AG20443 (cell line): Measurements from ENCODE around the gene PAH.

Source experiments
- DNase-seq: peaks from one replicate; pipeline ENCODE4 v3.0.0; 2012; ENCODE audit warnings: low spot score, mixed read lengths

The PAH gene

DNA sequence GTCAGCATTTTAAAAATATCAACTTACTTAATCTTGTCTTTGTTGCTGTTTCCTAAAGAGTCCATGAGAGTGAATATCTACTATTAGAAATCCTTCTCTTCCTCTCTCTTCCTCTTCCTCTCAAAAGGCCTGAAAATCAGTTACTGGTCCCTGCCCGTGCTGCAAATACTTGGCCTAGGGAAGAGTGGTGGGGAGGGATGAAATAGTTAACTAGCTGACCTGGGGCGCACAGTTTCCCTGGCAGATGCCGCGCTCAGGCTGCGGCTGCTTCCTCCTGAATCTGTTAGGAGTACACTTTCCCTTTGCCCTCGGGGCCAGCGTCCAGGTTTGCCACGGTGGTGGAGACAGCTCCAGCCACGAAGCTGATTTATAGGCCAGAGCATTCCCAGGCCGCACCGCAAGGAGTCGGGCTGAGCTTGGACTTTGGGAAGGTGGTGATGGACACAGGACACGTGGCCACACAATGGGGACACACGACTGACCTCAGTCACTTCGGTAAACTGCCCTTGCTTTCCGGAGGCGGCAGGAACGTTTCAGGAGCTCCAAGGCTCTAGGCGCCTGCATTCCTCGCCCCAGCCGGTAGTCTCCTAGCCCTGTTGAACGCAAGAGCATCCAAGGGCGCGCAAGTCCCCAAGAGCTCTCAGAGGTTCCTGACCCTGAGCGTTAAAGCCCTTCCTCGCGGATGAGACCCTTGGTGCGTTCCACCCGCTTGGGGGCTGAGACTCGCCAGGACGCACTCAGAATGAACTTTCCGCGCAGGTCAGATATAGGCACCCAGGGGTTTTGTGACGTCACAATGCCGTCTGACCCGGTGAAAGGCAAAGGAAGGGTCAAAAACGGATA, 33.3 kb upstream of the PAH start:
- DNase-seq: no peak

DNA sequence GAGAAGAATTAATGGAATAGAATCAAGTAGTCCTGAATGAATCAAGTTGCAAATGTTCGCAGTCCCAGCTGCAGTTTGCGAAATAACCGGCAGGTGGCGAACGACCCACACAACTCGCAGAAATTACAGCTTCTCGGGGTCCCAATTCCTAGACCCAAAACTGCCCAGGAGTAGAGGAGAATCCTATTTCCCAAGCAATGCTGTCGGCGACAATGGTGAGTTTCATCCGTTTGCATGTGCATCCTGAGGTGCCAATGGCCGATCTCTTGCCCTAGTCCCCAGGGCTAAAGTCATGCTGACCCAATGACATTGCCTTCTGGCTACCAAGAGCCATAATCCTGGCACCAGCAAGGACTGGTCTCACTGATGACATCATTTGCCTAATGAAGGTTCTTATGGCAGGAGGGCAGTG, 31.9 kb upstream of the PAH start:
- peak; percentile 57 for DNase-seq

DNA sequence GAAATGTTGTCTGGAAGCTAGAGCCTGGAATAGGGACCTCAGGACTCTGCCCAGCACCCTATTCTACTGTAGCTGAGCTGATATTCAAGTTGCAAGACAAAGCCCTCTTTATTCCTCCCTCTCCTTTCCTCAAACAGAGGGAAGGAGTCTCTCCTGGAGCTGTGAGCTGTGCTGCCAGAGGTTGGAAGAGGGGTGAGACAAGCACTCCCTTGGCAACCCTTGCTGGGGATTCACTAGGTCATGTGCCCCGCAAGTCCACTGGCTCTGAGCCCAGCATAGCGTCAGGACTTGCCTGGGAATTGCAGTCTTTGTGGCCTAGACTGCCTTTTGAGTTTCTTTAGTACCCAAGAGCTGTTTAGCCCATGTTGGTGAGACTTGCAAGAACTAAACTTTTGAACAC, 29.0 kb upstream of the PAH start:
- DNase-seq: no peak

GRCh38 chr12:102939670-102940222, 22.7 kb upstream of the PAH start:
- no peak for DNase-seq

- DNase-seq: no peak
These were observed 22.0 kb upstream of the PAH start for GRCh38 chr12:102939059-102939458.

GRCh38 chr12:102933168-102933567, 16.1 kb upstream of the PAH start:
- no peak for DNase-seq

- DNase-seq: no peak
These were observed 10.2 kb upstream of the PAH start for GRCh38 chr12:102927220-102927619.

- DNase-seq: no peak
These were observed 4.2 kb upstream of the PAH start for GRCh38 chr12:102921240-102921639.

DNA sequence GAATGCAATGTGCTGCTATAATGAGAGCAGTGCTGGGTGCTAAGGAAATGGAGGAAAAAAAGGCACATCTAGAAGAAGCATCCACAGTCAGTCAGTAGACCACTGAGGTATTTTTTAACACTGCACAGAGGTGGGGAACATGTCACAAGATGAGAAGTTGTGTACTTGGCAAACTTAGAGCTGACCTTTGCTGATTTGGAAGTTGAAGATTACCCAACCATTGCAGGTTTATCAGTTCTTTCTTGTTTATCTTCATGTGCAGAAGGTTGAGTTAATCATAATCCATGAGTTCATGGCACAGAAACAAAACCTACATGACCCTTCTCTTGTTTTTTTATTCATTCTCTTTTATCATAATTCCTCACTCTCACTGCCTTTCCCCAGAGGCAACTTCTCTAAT, 3.2 kb upstream of the PAH start:
- DNase-seq: no peak

GRCh38 chr12:102918840-102919239, 1.8 kb upstream of the PAH start:
- DNase-seq: no peak

DNA sequence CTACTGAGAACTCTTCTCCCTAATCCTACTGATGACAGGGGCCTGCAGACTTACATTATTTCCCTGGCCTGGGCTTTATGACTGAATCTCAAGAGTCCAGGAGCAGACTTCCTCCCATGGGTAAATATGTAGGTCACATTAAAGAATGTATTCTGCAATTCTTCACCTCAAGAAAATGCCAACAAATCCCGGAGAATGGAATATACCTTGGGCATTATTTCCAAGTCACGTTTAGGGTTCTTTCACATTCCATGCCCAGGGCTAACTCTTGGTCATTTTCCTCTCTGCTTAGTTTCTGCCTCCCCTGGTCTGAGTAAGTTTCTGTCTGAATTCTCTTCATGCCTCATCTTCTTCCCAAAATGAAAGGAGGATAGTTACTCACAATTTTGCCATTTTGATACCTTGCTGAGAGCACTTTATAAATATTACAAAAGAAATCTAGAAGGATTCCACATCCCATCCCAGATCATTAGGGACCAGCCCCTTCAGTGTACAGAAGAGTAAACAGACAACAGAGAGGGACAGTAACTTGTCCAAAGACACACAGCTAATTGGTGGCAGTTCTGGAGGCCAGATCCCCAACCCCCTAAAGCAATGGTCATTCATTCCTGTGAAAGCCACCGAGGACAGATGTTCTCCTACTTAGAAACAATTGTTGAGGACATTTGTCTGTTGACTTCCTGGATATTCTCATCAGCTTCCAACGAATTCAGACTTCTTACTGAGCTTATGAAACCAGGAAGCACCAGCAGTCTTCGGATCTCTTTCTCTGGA, 605 bp downstream of the PAH start:
- DNase-seq: no peak

DNA sequence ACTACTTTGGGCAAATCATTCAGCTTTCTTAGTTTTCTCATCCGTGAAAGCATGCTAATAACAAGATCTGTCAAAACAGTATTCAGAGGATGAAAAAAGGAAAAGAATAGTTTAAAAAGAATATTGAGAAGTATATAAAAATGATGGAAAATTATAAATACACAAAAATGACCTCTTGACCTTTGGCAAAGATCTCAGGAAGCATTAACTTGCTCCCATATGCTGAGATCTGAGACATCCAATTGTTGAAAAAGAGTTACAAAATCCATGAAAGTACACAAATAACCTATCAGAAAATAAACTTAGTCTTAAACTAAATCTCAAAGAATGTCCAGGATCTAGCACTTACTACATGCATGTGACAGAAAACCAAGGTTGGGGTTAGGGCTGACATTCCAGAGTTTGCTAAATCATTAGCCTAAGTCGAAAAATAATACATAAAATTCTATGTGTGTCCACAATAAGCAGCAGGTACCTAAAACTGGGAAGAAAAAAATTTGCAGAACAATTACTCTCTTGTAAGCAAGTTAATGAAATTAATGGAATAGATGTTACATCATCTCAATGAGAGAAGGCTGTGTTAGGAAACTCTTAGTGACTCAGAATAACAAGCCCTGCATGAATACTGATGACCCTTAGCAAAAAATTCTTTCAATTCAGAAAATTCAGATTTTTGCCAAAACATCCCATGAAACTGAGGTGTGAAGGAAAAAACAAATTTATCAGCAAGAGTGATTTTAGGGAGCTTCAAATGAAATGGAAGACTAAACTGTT, 3.4 kb downstream of the PAH start:
- DNase-seq: no peak

DNA sequence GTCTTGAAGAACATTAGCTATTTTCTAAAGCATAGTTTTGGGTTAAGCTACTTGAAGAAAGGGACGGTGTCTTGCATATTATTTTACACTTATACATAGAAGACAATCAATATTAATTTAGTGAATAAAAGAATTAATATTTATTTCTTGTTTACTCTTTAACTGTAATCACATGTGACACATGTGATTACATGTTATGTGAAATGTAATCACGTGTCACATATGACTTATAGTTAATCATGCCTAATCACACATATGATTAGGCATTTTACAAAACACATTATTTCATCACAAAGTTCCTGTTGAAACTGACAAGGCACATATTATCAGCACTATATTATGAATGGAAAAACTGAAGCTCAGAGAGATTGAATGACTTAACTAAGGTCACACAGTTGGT, 4.8 kb downstream of the PAH start:
- no peak for DNase-seq

DNA sequence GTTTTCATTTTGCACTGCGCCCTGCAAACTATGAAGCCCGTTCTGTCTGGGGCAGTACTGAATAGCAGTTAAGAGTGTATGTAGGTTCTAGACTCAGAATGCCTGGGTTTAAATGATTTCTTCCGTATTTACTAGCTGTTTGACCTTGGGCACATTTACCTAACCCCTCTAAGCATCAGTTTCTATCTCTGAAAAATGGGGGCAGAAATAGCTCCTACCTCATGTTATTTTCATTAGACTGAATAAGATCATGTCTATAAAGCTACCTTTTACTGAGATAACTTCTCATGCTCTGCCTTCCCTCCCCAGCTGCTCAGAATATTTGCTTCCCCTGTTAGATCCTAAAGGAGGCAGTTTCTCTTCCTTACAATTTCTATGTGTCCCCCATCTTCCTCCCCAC, 5.7 kb downstream of the PAH start:
- no peak for DNase-seq

- no peak for DNase-seq
These were observed 6.3 kb downstream of the PAH start for GRCh38 chr12:102910792-102911191.

DNA sequence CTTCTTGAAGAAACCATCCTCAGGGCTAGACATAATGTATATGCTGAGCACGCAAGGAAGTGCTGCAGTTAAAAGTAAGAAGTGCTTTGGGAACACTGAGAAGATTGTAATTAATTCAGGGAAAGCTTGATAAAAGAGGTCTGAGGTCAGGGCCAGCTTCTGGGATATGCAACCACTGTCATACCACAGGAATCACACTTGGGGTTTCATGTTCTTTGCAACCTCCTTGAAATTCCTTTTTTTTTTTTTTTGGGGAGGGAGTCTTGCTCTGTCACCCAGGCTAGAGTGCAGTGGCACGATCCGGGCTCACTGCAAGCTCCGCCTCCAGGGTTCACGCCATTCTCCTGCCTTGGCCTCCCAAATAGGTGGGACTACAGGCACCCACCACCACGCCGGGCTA, 6.9 kb downstream of the PAH start:
- no peak for DNase-seq

DNA sequence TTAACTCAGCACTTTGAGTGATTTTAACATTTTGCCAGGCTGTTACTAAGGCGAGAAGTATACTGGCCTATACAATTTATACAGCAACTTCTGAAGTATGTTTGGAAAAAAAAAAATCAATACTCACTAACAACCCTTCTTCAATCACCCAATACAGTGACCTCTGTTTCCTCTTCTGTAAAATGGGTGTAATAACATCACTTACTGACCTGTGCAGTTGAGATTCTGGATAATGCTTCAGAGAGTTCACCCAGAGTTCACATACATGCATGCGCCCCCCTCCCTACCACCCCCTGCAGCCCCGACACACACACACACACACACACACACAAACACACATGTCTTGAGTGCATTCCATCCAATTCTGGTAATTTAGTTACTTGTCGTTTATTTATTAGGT, 9.1 kb downstream of the PAH start:
- DNase-seq: no peak

DNA sequence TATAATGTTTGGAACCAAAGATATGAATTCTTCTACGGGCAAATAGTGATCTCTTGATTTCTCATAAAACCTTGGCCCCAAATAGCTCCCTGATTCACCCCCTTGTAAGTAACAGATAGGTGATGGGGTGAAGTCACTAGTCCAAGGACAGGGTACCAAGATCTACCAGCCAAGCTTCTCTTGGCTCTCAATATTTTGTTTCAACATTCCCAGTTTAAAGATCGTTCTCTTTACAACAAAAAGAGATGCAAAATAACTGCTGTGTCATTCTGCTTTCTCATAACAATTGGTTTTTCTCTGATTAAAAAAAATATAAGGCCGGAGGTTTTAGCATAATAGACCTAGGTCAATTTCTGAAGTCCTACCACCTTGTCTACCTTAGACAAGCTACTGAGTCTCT, 11.8 kb downstream of the PAH start:
- DNase-seq: no peak

GRCh38 chr12:102903337-102904007, 13.6 kb downstream of the PAH start:
- DNase-seq: no peak

- no peak for DNase-seq
These were observed 15.0 kb downstream of the PAH start for GRCh38 chr12:102902093-102902492.

GRCh38 chr12:102900389-102900788, 16.7 kb downstream of the PAH start:
- DNase-seq: no peak

DNA sequence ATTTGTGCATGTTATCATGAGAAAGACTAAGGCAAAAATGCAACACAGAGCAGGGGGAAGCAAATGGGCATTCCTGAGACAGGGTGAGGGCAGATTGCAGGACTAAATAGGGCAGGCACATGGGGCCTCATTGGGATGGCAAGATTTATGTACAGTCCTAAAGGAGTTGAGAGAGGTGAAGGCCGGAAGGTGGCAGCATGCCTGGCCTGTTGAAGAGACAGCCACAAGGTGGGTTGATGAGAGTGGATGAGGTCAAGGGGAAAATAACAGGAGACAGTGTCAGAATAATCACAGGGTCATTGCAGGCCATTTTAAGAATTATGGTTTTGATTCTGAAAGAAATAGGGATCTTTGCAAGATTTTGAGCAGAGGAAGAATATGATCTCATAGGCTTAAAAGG, 21.0 kb downstream of the PAH start:
- no peak for DNase-seq
